GM12878 (cell line): ENCODE data around the gene ZNF710. TPM values are rescaled to one million over a fixed set of nuclear protein-coding genes. Genes with fewer than 3 reads are reported as not detected.

Source experiments
- ATAC-seq: fragments of 200-7000 bp; cut with Tn5 transposase; 3 replicates; pipeline ENCODE4 v1.9.1; 2020; ENCODE audit warnings: mild to moderate bottlenecking, moderate library complexity
- BruUV-seq: library from RNA; stranded (reverse); fragments of 400-500 nt; replicated peaks from 2 replicates; lab custom pipeline; 2021; lab: Mats Ljungman, UMichigan
- CTCF ChIA-PET: fragments of 300-600 bp; sonication (Branson Sonifier 250); formaldehyde crosslinking; extraction: SDS; loops from one replicate; lab custom pipeline; 2021; ENCODE audit warnings: inconsistent platforms; lab: Yijun Ruan, JAX
- POLR2A ChIA-PET: fragments of 350-600 bp; formaldehyde crosslinking; extraction: SDS; loops from one replicate; lab custom pipeline; 2021; ENCODE audit warnings: inconsistent platforms; lab: Charles Lee
- RAD21 ChIA-PET: fragments of 300-600 bp; sonication (Branson Sonifier 250); formaldehyde crosslinking; loops from one replicate; lab custom pipeline; 2023; ENCODE audit warnings: antibody characterized with exemption; ENCODE audit not compliant: unreplicated experiment; lab: Charles Lee
- SMC1A ChIA-PET: fragments of 300-600 bp; sonication (Branson Sonifier 250); formaldehyde crosslinking; loops from one replicate; lab custom pipeline; 2023; ENCODE audit not compliant: unreplicated experiment, uncharacterized antibody; lab: Charles Lee
- DNase-seq: peaks from one replicate; pipeline ENCODE4 v3.0.0-alpha.2; 2011; ENCODE audit warnings: low read depth, low spot score
- FAIRE-seq: peaks from 3 replicates; lab custom pipeline; 2011; peaks lifted over from hg19 to GRCh38; lab: Jason Lieb, UNC
- H2AFZ ChIP-seq: 2 replicates; pipeline ENCODE4 v1.6.0; 2011; ENCODE audit warnings: low read depth, low read length, control low read depth; ENCODE audit not compliant: control insufficient read depth
- H3K27ac ChIP-seq: 2 replicates; pipeline ENCODE4 v1.5.1; 2011; ENCODE audit warnings: control low read depth; ENCODE audit not compliant: control insufficient read depth, insufficient read depth
- H3K27me3 ChIP-seq, 2 experiments: replicated peaks in 1 of 2; 2 replicates each; pipeline versions ENCODE4 v1.6.0 to v1.6.1; 2011; ENCODE audit warnings: low read length in 1 of 2; ENCODE audit not compliant: control insufficient read depth in 2 of 2, insufficient read depth in 2 of 2
- H3K36me3 ChIP-seq, 2 experiments: 2 replicates each; pipeline ENCODE4 v1.5.1; 2011; ENCODE audit warnings: low read length in 1 of 2; ENCODE audit not compliant: control insufficient read depth in 2 of 2, insufficient read depth in 2 of 2
- H3K4me1 ChIP-seq: 2 replicates; pipeline ENCODE4 v1.6.1; 2011; ENCODE audit warnings: mild to moderate bottlenecking, low read length, moderate library complexity, mixed read lengths; ENCODE audit not compliant: control insufficient read depth, insufficient read depth
- H3K4me2 ChIP-seq: 2 replicates; pipeline ENCODE4 v1.6.0; 2011; ENCODE audit warnings: control low read depth; ENCODE audit not compliant: control insufficient read depth, insufficient read depth
- H3K4me3 ChIP-seq: fragments of 200-600 bp; sonication (generic); 2 replicates; pipeline ENCODE4 v1.5.1; 2016
- H3K79me2 ChIP-seq: 2 replicates; pipeline ENCODE4 v1.6.0; 2011; ENCODE audit warnings: low read length; ENCODE audit not compliant: control insufficient read depth, insufficient read depth
- H3K9ac ChIP-seq: 2 replicates; pipeline ENCODE4 v1.8.0; 2011; ENCODE audit warnings: low read length, control low read depth, mixed read lengths; ENCODE audit not compliant: control insufficient read depth, insufficient read depth
- H3K9me3 ChIP-seq: replicated peaks from 3 replicates; pipeline ENCODE4 v1.5.1; 2011; ENCODE audit warnings: mild to moderate bottlenecking, low read length; ENCODE audit not compliant: control insufficient read depth, insufficient read depth
- H4K20me1 ChIP-seq: 2 replicates; pipeline ENCODE4 v1.6.0; 2011; ENCODE audit not compliant: control insufficient read depth, insufficient read depth
- ATF7 ChIP-seq: fragments of 450-650 bp; IDR thresholded peaks from 2 replicates; pipeline ENCODE4 v1.6.1; 2016; ENCODE audit warnings: low read depth, mild to moderate bottlenecking
- JUNB ChIP-seq: IDR thresholded peaks from 2 replicates; pipeline ENCODE4 v1.6.1; 2016; ENCODE audit warnings: antibody characterized with exemption, mild to moderate bottlenecking
- MTA3 ChIP-seq: IDR thresholded peaks from 2 replicates; pipeline ENCODE4 v1.6.1; 2012; ENCODE audit warnings: low read length, inconsistent platforms, borderline replicate concordance
- MXI1 ChIP-seq: fragments of 150-350 bp; IDR thresholded peaks from 2 replicates; pipeline ENCODE4 v1.6.1; 2011; ENCODE audit warnings: low read depth, mild to moderate bottlenecking, inconsistent platforms, low read length, improper control_type of control experiment
- SREBF2 ChIP-seq: IDR thresholded peaks from 2 replicates; pipeline ENCODE4 v1.6.1; 2012; ENCODE audit warnings: mild to moderate bottlenecking, low read length
- ZNF274 ChIP-seq: IDR thresholded peaks from one replicate; pipeline ENCODE4 v1.8.0; 2011; ENCODE audit not compliant: insufficient read length, insufficient read depth
- WGBS: methylation state at CpG from one replicate; pipeline ENCODE4 v1.1.6; 2016; ENCODE audit warnings: low lambda C conversion rate; ENCODE audit not compliant: insufficient replicate concordance, insufficient coverage; ENCODE audit errors: missing lambda C conversion rate; 5-methylcytosine and 5-hydroxymethylcytosine counted together
- in situ Hi-C: fragments of 300-500 bp; cut with MboI; formaldehyde crosslinking; loops from 9 replicates; pipeline ENCODE4 v1.14.3; 2018; ENCODE audit warnings: mixed read lengths
- intact Hi-C: fragments of 100-400 bp; cut with micrococcal nuclease; formaldehyde crosslinking; loops from one replicate; pipeline ENCODE4 v1.14.2; 2022; ENCODE audit not compliant: unreplicated experiment
- polyA plus RNA-seq, 11 experiments: library from polyadenylated mRNA; depleted of rRNA in 4 of 11; unstranded in 6 of 11; stranded (reverse) in 5 of 11; fragments of >200 nt; fragmentation: Nextera tagmentation in 4 of 11; fragmentation: Illumina TruSeq in 1 of 11; extraction: Ambion mirVana in 4 of 11; extraction: Trizol in 1 of 11; gene quantifications; 1 replicate in 1 of 11; 2 replicates in 10 of 11; pipeline versions ENCODE4 v1.2.1 to v1.2.3, GENCODE V29; 2011 to 2016; ENCODE audit warnings: inconsistent platforms in 2 of 11, missing spikeins in 2 of 11, low read depth in 1 of 11
- total RNA-seq, 4 experiments: library from RNA; depleted of rRNA in 3 of 4; stranded (reverse); fragments of >200 nt in 3 of 4; fragmentation: Illumina TruSeq in 1 of 4; extraction: Trizol in 1 of 4; gene quantifications; 2 replicates each; pipeline versions ENCODE4 v1.2.1 to v1.2.3, GENCODE V29; 2013 to 2021
- TF ChIP-seq, protein P1 (sequence below): fragments of 450-650 bp; IDR thresholded peaks from 2 replicates; pipeline ENCODE4 v1.6.1; 2017; ENCODE audit warnings: low read depth, mild to moderate bottlenecking, moderate library complexity
- TF ChIP-seq, protein P2 (sequence below): IDR thresholded peaks from 2 replicates; pipeline ENCODE4 v1.6.1; 2011; ENCODE audit warnings: borderline replicate concordance, low read depth, mild to moderate bottlenecking, moderate library complexity, low read length; ENCODE audit not compliant: insufficient read depth, poor library complexity, severe bottlenecking
- TF ChIP-seq, protein P3 (sequence below): IDR thresholded peaks from 2 replicates; pipeline ENCODE4 v1.6.1; 2012; ENCODE audit warnings: low read depth, low read length, improper control_type of control experiment

Gene ZNF710
- total and polyA plus RNA-seq, 10 of the 15 experiments (the other 5 are each of a cell fraction or from before 2014, with no cell fraction given), result 1.4 to 43.5 (median 9.8) TPM

DNA sequence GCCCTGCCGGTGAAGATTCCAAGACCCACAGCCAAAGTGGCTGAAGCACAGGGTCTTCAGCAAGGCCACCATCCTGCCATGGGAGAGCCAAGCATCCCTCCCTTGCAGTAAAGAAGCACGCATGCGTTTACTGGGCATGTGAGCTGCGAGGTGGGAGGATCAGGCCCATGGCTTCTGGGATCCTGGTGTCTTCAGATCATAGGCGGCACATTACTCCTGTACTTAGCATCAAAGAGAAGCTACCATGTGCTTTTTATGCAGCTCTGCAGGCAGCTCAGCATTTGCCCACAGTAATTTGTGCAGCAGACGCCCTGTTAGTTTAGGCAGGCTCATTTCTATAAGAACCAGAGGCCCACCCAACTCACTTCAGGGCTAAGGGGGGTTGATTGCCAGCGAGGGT lies 55.4 kb downstream of the ZNF710 start:
- ChIA-PET SMC1A (interaction anchor here (0.8 to 2.1 kb wide), 3 partner anchors 9 to 25 kb away, joined by 3 to 5 read pairs (median 5); no protein-coding TSS in a partner anchor), POLR2A (interaction anchor here (2.2 kb wide), 1 partner anchor 10 kb away, joined by 7 read pairs; no protein-coding TSS in a partner anchor), CTCF (interaction anchor here (0.5 to 1.0 kb wide), 4 partner anchors 11 to 40 kb away, joined by 3 to 5 read pairs (median 4); no protein-coding TSS in a partner anchor), RAD21 (interaction anchor here (0.8 kb wide), 1 partner anchor 25 kb away, joined by 3 read pairs; no protein-coding TSS in a partner anchor)
- Histone ChIP-seq H3K36me3 (peaks cover 2 to 4% of the 10 kb centered on the region in 2 experiments), H3K27me3 (no peaks in the 10 kb centered on the region), H4K20me1 (no peaks in the 10 kb centered on the region), H2AFZ (no peak overlapping the region), H3K79me2 (peaks cover 27% of the 10 kb centered on the region), H3K4me1 (peaks cover 37% of the 10 kb centered on the region), H3K27ac (no peak overlapping the region), H3K4me3 (no peak overlapping the region), H3K9me3 (no peaks in the 10 kb centered on the region), H3K4me2 (no peak overlapping the region), H3K9ac (no peak overlapping the region)
- intact Hi-C loops (no loop called here), in situ Hi-C loops (no loop called here)
- WGBS, result 91% methylated on average over 7 of the region's 7 CpGs
- BruUV-seq, result no TSS peak
- ATAC-seq (no peak), FAIRE-seq (no peak), DNase-seq (no peak)
- TF ChIP-seq SREBF2 (no peak), JUNB (no peak), ATF7 (no peak), MXI1 (no peak), MTA3 (no peak), ZNF274 (no peak)
- TF ChIP-seq, protein P1, sequence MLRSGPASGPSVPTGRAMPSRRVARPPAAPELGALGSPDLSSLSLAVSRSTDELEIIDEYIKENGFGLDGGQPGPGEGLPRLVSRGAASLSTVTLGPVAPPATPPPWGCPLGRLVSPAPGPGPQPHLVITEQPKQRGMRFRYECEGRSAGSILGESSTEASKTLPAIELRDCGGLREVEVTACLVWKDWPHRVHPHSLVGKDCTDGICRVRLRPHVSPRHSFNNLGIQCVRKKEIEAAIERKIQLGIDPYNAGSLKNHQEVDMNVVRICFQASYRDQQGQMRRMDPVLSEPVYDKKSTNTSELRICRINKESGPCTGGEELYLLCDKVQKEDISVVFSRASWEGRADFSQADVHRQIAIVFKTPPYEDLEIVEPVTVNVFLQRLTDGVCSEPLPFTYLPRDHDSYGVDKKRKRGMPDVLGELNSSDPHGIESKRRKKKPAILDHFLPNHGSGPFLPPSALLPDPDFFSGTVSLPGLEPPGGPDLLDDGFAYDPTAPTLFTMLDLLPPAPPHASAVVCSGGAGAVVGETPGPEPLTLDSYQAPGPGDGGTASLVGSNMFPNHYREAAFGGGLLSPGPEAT, result no peak
- TF ChIP-seq, protein P2, sequence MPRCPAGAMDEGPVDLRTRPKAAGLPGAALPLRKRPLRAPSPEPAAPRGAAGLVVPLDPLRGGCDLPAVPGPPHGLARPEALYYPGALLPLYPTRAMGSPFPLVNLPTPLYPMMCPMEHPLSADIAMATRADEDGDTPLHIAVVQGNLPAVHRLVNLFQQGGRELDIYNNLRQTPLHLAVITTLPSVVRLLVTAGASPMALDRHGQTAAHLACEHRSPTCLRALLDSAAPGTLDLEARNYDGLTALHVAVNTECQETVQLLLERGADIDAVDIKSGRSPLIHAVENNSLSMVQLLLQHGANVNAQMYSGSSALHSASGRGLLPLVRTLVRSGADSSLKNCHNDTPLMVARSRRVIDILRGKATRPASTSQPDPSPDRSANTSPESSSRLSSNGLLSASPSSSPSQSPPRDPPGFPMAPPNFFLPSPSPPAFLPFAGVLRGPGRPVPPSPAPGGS, result no peak
- TF ChIP-seq, protein P3, sequence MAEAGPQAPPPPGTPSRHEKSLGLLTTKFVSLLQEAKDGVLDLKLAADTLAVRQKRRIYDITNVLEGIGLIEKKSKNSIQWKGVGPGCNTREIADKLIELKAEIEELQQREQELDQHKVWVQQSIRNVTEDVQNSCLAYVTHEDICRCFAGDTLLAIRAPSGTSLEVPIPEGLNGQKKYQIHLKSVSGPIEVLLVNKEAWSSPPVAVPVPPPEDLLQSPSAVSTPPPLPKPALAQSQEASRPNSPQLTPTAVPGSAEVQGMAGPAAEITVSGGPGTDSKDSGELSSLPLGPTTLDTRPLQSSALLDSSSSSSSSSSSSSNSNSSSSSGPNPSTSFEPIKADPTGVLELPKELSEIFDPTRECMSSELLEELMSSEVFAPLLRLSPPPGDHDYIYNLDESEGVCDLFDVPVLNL, result no peak
